Epithelial cell of prostate (primary cell): ENCODE results near the gene ZSWIM6.

Source experiments
- DNase-seq: peaks from one replicate; pipeline ENCODE4 v3.0.0-alpha.2; 2011; ENCODE audit warnings: low read depth, low spot score
- H3K27ac ChIP-seq: fragments of 450-650 bp; 2 replicates; pipeline ENCODE4 v1.5.1; 2017; ENCODE audit warnings: mild to moderate bottlenecking

Gene ZSWIM6

GRCh38 chr5:61519728-61520277, 187.7 kb downstream of the ZSWIM6 start:
- no peak for DNase-seq
- H3K27ac ChIP-seq = no peak overlapping the region

DNA sequence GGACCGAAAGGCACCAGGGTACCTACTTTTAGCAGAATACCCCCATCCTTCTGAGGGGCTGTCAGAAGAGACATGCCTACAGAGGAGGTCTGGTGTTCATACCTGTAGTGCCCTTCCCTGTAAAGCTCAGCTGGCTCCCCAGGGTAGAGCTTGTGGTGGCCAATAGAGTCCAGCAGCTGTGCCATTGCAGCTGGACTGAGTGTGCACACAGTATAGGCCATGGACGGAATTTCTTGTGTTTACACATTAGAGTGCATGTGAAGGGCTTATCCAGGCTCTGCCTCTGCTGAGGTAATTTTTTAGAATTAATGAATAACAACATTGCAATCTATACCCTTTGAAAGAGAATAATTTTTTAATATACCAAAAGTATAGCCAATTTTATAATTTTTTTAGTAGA, 191.0 kb downstream of the ZSWIM6 start:
- H3K27ac ChIP-seq = no peak overlapping the region
- no peak for DNase-seq

- no peak for DNase-seq
- H3K27ac ChIP-seq = no peak overlapping the region
Observed at GRCh38 chr5:61523997-61524396, 191.9 kb downstream of the ZSWIM6 start.

DNA sequence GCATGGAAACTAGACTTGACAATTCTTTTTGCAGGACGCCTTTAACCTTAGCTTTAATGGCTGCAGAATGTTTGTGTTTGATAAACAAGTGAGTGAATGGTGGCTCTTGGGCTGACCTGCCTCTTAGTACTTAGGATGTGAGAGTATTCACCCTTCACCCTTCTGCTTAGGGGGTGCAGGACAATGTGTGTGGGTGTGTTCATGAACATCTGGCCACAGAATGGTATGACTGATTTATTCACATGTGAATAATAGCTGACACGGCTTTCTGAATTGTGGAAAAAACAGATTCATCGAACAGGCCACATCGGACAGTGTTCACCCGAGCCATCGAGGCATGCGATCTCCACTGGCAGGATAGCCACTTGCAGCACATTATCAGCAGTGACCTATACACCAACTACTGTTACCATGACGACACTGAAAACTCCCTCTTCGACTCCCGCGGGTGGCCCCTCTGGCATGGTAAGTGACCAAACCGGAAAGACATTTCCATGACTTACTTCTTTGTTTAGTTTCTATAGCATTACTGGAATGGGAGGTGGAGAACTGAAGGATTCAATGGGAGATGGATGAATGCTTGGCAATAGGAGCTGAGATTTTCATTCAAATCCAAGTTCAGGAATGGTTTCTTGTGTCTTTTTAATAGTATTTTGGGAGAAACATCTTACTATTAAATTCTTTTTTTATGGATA, 193.6 kb downstream of the ZSWIM6 start:
- DNase-seq = no peak

DNA sequence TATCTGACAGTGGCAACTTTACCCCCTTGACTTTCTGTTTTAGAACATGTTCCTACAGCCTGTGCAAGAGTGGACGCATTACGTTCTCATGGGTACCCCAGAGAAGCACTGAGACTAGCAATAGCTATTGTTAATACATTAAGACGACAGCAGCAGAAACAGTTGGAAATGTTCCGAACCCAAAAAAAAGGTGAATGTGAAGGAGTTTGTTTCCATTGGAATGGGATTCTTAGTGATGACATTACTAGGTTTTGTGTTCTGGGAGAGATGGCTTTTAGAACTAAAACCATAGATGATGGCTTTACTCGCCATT, 194.1 kb downstream of the ZSWIM6 start:
- DNase-seq = no peak
- no peak overlapping the region for H3K27ac ChIP-seq

More for the DNA sequence above, 193.6 kb downstream of the ZSWIM6 start:
- no peak overlapping the region for H3K27ac ChIP-seq

- H3K27ac ChIP-seq = no peak overlapping the region
- no peak for DNase-seq
Observed at GRCh38 chr5:61532983-61533382, 200.9 kb downstream of the ZSWIM6 start.

- DNase-seq = no peak
- no peak overlapping the region for H3K27ac ChIP-seq
Observed at GRCh38 chr5:61534481-61535267, 202.6 kb downstream of the ZSWIM6 start.

DNA sequence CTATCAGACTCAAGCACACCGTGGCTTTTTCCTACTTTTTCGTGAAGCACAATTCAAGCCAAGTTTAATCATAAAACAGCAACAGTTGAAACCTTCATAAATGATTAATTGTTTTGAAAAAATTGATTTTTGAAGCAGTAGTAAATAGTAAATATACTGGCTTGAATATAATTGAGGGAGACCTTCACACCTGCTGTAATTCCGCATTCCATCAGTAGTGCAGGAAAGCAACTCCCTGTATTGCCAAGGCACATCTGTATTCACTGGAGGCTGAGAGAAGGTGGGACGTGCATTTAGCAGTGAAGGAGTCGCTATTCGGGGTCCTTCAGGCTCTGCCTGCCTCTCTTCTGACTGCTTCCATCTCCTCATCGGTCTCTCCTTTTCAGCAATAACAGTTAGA, 203.8 kb downstream of the ZSWIM6 start:
- DNase-seq = no peak

DNA sequence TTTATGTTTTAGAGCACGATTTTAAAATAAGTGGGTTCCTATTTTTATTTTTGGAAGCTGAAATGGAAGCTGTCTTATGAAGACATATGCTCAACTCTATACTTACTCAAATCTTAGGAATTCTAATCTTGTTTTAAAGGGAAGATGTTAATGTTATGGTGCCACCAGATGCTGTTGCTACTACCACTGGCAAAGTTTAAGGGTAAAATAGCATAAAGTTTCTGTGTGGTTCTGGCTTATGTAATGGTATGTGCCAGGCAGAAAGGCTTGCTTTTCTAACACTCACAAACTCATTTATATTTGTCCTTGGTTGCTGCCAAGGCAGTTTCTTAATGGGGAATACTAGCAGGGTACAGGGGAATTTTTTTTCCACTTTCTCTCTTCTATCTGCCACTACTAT, 204.9 kb downstream of the ZSWIM6 start:
- no peak for DNase-seq
- no peak overlapping the region for H3K27ac ChIP-seq

More for the DNA sequence above, 203.8 kb downstream of the ZSWIM6 start:
- H3K27ac ChIP-seq = no peak overlapping the region

DNA sequence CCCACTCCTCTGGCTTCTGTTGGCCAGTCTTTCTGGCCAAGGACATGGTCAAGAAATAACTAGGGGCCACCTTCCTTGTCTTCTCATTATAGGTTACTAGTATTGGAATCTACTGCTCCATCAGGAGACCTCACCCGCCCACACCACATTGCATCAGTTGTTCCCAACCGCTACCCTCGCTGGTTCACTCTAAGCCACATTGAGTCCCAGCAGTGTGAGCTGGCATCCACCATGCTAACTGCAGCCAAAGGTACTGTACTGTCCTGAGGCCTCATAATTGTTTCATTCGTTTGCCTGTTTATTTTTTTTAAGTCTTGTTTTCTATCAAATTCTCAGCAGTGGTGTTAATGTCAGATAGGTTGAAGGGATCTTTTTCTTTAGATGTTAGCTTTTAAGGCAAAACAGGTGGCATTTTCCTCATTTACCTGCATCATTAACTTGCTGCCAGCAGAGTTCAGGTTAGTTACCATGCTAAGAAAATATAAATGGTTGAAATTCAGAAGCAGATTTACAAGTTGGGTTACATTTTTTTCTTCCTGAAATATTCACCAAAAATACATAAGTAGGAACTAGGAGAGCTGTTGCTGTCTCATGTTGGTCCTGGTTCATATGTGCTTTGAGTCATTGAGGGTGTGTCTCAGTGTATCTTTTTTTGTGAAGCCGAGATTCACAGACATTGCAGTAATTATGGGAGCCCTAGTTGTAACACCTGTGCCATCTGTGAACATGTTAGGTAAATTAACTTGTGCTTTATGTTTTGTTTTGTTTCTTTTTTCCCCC, 206.9 kb downstream of the ZSWIM6 start:
- DNase-seq = peak; percentile 40
- H3K27ac ChIP-seq = peak overlapping the region; percentile 55

- no peak overlapping the region for H3K27ac ChIP-seq
- DNase-seq = no peak
Observed at GRCh38 chr5:61549530-61549929, 217.5 kb downstream of the ZSWIM6 start.

- no peak for DNase-seq
- no peak overlapping the region for H3K27ac ChIP-seq
Observed at GRCh38 chr5:61551637-61552313, 219.7 kb downstream of the ZSWIM6 start.

- DNase-seq = no peak
- H3K27ac ChIP-seq = no peak overlapping the region
Observed at GRCh38 chr5:61559146-61559545, 227.1 kb downstream of the ZSWIM6 start.

- DNase-seq = no peak
- no peak overlapping the region for H3K27ac ChIP-seq
Observed at GRCh38 chr5:61559722-61560121, 227.7 kb downstream of the ZSWIM6 start.

- H3K27ac ChIP-seq = no peak overlapping the region
- DNase-seq = no peak
Observed at GRCh38 chr5:61563401-61563800, 231.3 kb downstream of the ZSWIM6 start.

DNA sequence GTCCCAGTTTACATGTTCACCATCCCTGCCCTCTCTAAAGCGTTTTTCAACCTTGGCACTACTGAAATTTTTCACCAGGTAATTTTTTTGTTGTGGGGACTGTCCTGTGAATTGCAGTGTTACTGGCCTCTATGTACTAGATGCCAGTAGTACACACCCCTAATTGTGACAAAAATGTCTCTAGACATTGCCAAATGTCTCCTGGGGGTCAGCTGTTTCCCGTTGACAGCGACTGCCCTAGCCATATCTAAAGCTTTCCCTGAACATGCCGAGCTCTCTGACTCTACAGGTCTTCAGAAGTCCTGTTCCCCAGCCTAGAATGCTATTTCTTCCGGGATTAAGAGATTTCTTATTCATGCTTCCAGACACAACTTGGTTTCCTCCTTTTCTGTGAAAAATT, 235.3 kb downstream of the ZSWIM6 start:
- no peak overlapping the region for H3K27ac ChIP-seq
- DNase-seq = no peak

DNA sequence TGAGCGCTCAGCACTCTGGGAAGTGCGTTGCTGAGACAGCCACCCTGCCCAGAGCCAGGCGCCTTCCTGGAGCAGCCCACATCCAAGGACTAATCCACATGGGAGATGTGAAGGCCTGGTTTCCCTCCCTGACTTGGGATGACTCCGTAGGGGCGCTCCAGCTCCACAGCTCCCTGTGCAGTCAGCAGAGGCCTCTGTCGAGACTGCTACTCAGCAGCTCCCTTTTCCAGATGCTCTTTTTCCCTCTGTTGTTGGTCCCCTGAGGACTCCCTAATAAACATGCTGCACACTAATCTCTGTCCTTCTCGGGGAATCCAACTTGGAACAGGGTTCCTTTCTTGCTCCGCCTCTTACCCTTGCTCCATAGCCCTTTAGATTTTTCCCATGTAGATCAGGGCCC, 237.3 kb downstream of the ZSWIM6 start:
- DNase-seq = no peak
- H3K27ac ChIP-seq = no peak overlapping the region

GRCh38 chr5:61570767-61571166, 238.7 kb downstream of the ZSWIM6 start:
- DNase-seq = no peak
- no peak overlapping the region for H3K27ac ChIP-seq

DNA sequence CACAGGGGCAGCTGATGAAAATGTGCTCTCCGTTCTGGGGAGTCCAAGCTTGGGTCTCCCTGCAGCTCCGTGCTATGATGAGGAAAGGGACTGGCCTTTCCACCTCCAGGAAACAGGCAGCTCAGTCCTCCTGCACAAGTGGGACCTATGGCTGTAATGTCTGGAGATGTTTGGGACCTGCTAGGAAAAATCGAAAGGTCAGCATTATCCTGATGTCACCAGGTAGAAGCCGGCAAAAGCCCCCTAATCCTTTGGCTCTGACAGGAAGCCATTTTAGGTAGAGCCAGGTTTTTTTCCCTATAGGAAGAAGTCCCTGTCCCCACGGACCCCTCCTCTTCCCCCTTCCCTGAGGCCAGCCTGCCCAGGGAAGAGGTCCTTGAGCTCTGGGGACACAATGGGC, 240.9 kb downstream of the ZSWIM6 start:
- no peak overlapping the region for H3K27ac ChIP-seq
- no peak for DNase-seq

- no peak for DNase-seq
- H3K27ac ChIP-seq = no peak overlapping the region
Observed at GRCh38 chr5:61575103-61575502, 243.0 kb downstream of the ZSWIM6 start.
